Heart left ventricle (tissue), 16 donors: ENCODE data around the gene CRADD. TPM values are rescaled to one million over a fixed set of nuclear protein-coding genes. Genes with fewer than 3 reads are reported as not detected.

ENCODE experiments used
- ATAC-seq, 4 donors: fragments of 200-7000 bp; cut with Tn5 transposase; one replicate each; pipeline ENCODE4 v1.9.1; 2020 to 2022; ENCODE audit warnings: moderate library complexity in 4 of 4, mild to moderate bottlenecking in 3 of 4, moderate number of reproducible peaks in 1 of 4
- DNase-seq, 5 donors: peaks; one replicate each; pipeline ENCODE4 v3.0.0-alpha.2; 2020
- H3K27ac ChIP-seq, 12 donors: fragments of 200-600 bp; sonication (generic) in 4 of 12; one replicate each; pipeline versions ENCODE4 v1.5.0 to v1.8.0; 2016 to 2022; ENCODE audit warnings: mild to moderate bottlenecking in 2 of 12
- H3K27me3 ChIP-seq, 9 donors: fragments of 200-600 bp; sonication (generic) in 2 of 9; one replicate each; pipeline versions ENCODE4 v1.5.1 to v1.8.0; 2016 to 2022; ENCODE audit warnings: mild to moderate bottlenecking in 3 of 9
- H3K36me3 ChIP-seq, 9 donors: fragments of 200-600 bp; sonication (generic) in 2 of 9; one replicate each; pipeline versions ENCODE4 v1.5.0 to v1.8.0; 2018 to 2022; ENCODE audit warnings: mild to moderate bottlenecking in 2 of 9
- H3K4me1 ChIP-seq, 12 donors: fragments of 200-600 bp; sonication (generic) in 4 of 12; one replicate each; pipeline versions ENCODE4 v1.5.0 to v1.8.0; 2016 to 2022; ENCODE audit warnings: mild to moderate bottlenecking in 3 of 12
- H3K4me3 ChIP-seq, 12 donors: fragments of 200-600 bp; sonication (generic) in 4 of 12; one replicate each; pipeline versions ENCODE4 v1.5.0 to v1.8.0; 2017 to 2022; ENCODE audit warnings: mild to moderate bottlenecking in 9 of 12, moderate library complexity in 4 of 12
- H3K9me3 ChIP-seq, 12 donors: fragments of 200-600 bp; sonication (generic) in 4 of 12; one replicate each; pipeline versions ENCODE4 v1.5.0 to v1.8.0; 2016 to 2022; ENCODE audit warnings: mild to moderate bottlenecking in 1 of 12
- CTCF ChIP-seq, 12 donors: fragments of 200-600 bp; sonication (generic) in 4 of 12; IDR thresholded peaks; one replicate each; pipeline versions ENCODE4 v1.5.0 to v1.8.0; 2018 to 2022; ENCODE audit warnings: antibody characterized with exemption in 12 of 12, mild to moderate bottlenecking in 5 of 12
- POLR2A ChIP-seq, 2 donors: fragments of 450-650 bp; IDR thresholded peaks; one replicate each; pipeline ENCODE4 v1.6.1; 2017; ENCODE audit warnings: antibody characterized with exemption in 2 of 2, mild to moderate bottlenecking in 2 of 2, moderate library complexity in 2 of 2
- WGBS, 4 donors: extraction: QIAGEN DNeasy Blood & Tissue Kit in 2 of 4; methylation state at CpG; one replicate each; pipeline versions ENCODE4 v1.1.5 to v1.1.7; 2013 to 2018; 5-methylcytosine and 5-hydroxymethylcytosine counted together
- intact Hi-C, 10 donors: fragments of 100-400 bp; cut with DNase I; formaldehyde crosslinking; loops; one replicate each; pipeline versions ENCODE4 v1.11.1 to v1.14.2; 2022
- polyA plus RNA-seq, 2 donors: library from polyadenylated mRNA; stranded (reverse); fragments of 200-250 nt; gene quantifications; one replicate each; pipeline ENCODE4 v1.2.3, GENCODE V29; 2013
- total RNA-seq, 9 donors: library from RNA; depleted of rRNA in 2 of 9; stranded (reverse); fragments of >200 nt in 2 of 9; fragmentation: NEBNext Ultra II Directional in 3 of 9; extraction: Animal tissue kit (Norgen Biotek cat#: 25700) in 3 of 9; gene quantifications; one replicate each; pipeline versions ENCODE4 v1.1.0 to v1.2.4, GENCODE V29; 2016 to 2023
- donor health status: ischemic (EF 13 %, LVEDD 7.1; RV severe dilation, severe dysfunction).
- donor health status: healthy with polysubstance abuse.
- donor health status: DM: no; HTN: yes; CAD: no.
- donor health status: DM: no; HTN: no; CAD: no.
- donor health status: ischemic (EF 25% LVEDD 6.9; RV normal size, moderate dysfunction).
- donor health status: ischemic (EF 25% LVEDD 5.7; RV mildly dilated, moderate dysfunction).
- donor health status: healthy.
- donor health status: DM: yes; HTN: yes; CAD: no.
- donor health status: ischemic (EF 35%, LVEDD 5.7; RV mildly dilated, moderate dysfunction).
- donor health status: nonischemic (EF 11% LVEDD 7.7; RV severe dilation, severe dysfunction).
- donor health status: DM: yes; HTN: yes; CAD: no.
- donor health status: PGD.
- donor health status: ischemic (EF 29% LVEDD 5.4; RV normal size, mild dysfunction).
- donor health status: nonischemic (EF 23%, LVEDD 6.1; RV moderate dilation, normal function).

Gene CRADD
- total and polyA plus RNA-seq, 11 donors, result 11.0 to 100 (median 44.5) TPM

DNA sequence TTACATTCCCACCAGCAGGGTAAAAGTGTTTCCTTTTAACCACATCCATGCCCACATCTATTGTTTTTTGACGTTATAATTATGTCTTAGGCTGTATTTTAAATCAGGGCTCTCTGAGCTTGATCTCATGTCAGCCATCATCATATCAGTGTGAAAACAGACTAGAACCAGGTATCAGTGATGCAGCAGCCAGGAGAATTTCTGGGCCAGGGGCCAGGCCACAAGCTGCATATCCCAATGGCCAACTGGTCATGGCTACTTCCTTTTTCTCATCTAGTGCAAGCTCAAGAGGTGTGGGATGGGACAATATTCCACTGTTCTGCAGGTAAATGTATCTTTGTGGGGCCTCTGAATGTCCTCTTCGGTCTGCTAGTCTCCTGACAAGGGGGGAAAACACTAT is 125.1 kb downstream of the CRADD start:
- DNase-seq (no peak), ATAC-seq (peak in 2 of 4 donors; percentile 3 to 15)
- Histone ChIP-seq H3K27me3 (no peaks in the 10 kb centered on the region), H3K4me1 (peaks cover 5 to 44% (median 33%) of the 10 kb centered on the region in 12 donors), H3K9me3 (no peaks in the 10 kb centered on the region), H3K27ac (peak overlapping the region in 11 of 12 donors; percentile 51 to 92 (median 68)), H3K4me3 (no peak overlapping the region), H3K36me3 (no peaks in the 10 kb centered on the region)
- WGBS, 4 donors, result 48 to 55% (median 51%) methylated on average over 2 of the region's 2 CpGs
- intact Hi-C loops, result loop anchor here in 1 of 10 donors (10.0 kb wide), 1 partner anchor 227 kb away; the partner anchor contains the start of gene SOCS2
- TF ChIP-seq CTCF (IDR thresholded peaks at IDR 0.05) (no peak), POLR2A (IDR thresholded peaks at IDR 0.05) (no peak)

- H3K36me3 ChIP-seq, result no peaks in the 10 kb centered on the region
- ATAC-seq, result peak; percentile 47 to 80 (median 69)
- H3K4me3 ChIP-seq, result peak overlapping the region in 4 of 12 donors; percentile 3 to 23 (median 12)
- H3K27me3 ChIP-seq, result no peaks in the 10 kb centered on the region
- peak overlapping the region; percentile 14 to 92 (median 68) for H3K27ac ChIP-seq
- TF ChIP-seq POLR2A (IDR thresholded peaks at IDR 0.05) (no peak), CTCF (IDR thresholded peaks at IDR 0.05) (peak in 8 of 12 donors; percentile 15 to 56 (median 39))
- H3K4me1 ChIP-seq, result peaks cover 5 to 43% (median 33%) of the 10 kb centered on the region in 12 donors
- intact Hi-C loops, result loop anchor here in 1 of 10 donors (10.0 kb wide), 1 partner anchor 228 kb away; the partner anchor contains the start of gene SOCS2
- WGBS, 4 donors, result 30 to 34% (median 32%) methylated on average over 2 of the region's 2 CpGs
- no peaks in the 10 kb centered on the region for H3K9me3 ChIP-seq
- no peak for DNase-seq
These were observed 125.7 kb downstream of the CRADD start for GRCh38 chr12:93802698-93803423.

- Histone ChIP-seq H3K4me3 (peak overlapping the region in 4 of 12 donors; percentile 3 to 23 (median 12)), H3K9me3 (no peaks in the 10 kb centered on the region), H3K4me1 (peaks cover 5 to 48% (median 33%) of the 10 kb centered on the region in 12 donors), H3K36me3 (no peaks in the 10 kb centered on the region), H3K27ac (peak overlapping the region; percentile 14 to 92 (median 68)), H3K27me3 (no peaks in the 10 kb centered on the region)
- no peak for DNase-seq
- WGBS, 4 donors, result 13 to 27% (median 24%) methylated on average over 4 of the region's 4 CpGs
- ATAC-seq, result peak; percentile 13 to 46 (median 39)
- intact Hi-C loops, result loop anchor here in 1 of 10 donors (10.0 kb wide), 1 partner anchor 229 kb away; the partner anchor contains the start of gene SOCS2
- no peak for TF ChIP-seq POLR2A (IDR thresholded peaks at IDR 0.05)
- TF ChIP-seq CTCF (IDR thresholded peaks at IDR 0.05), result no peak
These were observed 126.2 kb downstream of the CRADD start for GRCh38 chr12:93803424-93803807.
